A549 (cell line): ENCODE measurements around the gene OR52E1. TPM values are rescaled to one million over a fixed set of nuclear protein-coding genes. Genes with fewer than 3 reads are reported as not detected.
"Not testable (repeated sequence)": the region's sequence is repeated elsewhere in the genome, so short reads cannot be mapped to it uniquely, and the experiment has no call there.

Source experiments
- ATAC-seq, 2 experiments: fragments of 200-7000 bp in 1 of 2; fragments of >200 bp in 1 of 2; cut with Nextera tagmentation in 1 of 2; cut with Tn5 transposase in 1 of 2; 3 replicates each; pipeline versions ENCODE4 v1.8.0 to v1.9.1; 2018 to 2020; ENCODE audit warnings: mild to moderate bottlenecking in 1 of 2, moderate library complexity in 1 of 2
- CTCF ChIA-PET: fragments of 300-600 bp; sonication (Branson Sonifier 250); formaldehyde crosslinking; extraction: SDS; loops from one replicate; lab custom pipeline; 2021; ENCODE audit warnings: antibody characterized with exemption, inconsistent platforms; lab: Yijun Ruan, JAX
- POLR2A ChIA-PET: fragments of 350-600 bp; formaldehyde crosslinking; extraction: SDS; loops from one replicate; lab custom pipeline; 2021; ENCODE audit warnings: antibody characterized with exemption, inconsistent platforms; lab: Yijun Ruan, JAX
- DNase-seq, 2 experiments: peaks; one replicate each; pipeline versions ENCODE4 v3.0.0 to v3.0.0-alpha.2; 2011 to 2016; ENCODE audit warnings: low read depth in 1 of 2, low spot score in 1 of 2
- FAIRE-seq: peaks from 2 replicates; lab custom pipeline; 2011; peaks lifted over from hg19 to GRCh38; lab: Jason Lieb, UNC
- H3K27ac ChIP-seq, 2 experiments: fragments of >200 bp; sonication (Bioruptor Twin); formaldehyde crosslinking; 3 replicates each; pipeline ENCODE4 v1.5.1; 2016 to 2017
- H3K4me1 ChIP-seq: fragments of >200 bp; sonication (Bioruptor Twin); formaldehyde crosslinking; 3 replicates; pipeline ENCODE4 v1.6.1; 2016
- H3K4me2 ChIP-seq: fragments of >200 bp; sonication (Bioruptor Twin); formaldehyde crosslinking; 3 replicates; pipeline ENCODE4 v1.6.1; 2016
- H3K4me3 ChIP-seq: fragments of >200 bp; sonication (Bioruptor Twin); formaldehyde crosslinking; 3 replicates; pipeline ENCODE4 v1.5.1; 2016
- H3K9me3 ChIP-seq: fragments of >200 bp; sonication (Bioruptor Twin); formaldehyde crosslinking; 3 replicates; pipeline ENCODE4 v1.6.1; 2016
- BHLHE40 ChIP-seq: IDR thresholded peaks from 2 replicates; pipeline ENCODE4 v1.6.1; 2012; ENCODE audit warnings: low read depth, low read length, inconsistent platforms
- CBX2 ChIP-seq: fragments of 200-600 bp; sonication (generic); IDR thresholded peaks from 2 replicates; pipeline ENCODE4 v1.6.1; 2016; ENCODE audit warnings: low read depth, mild to moderate bottlenecking, borderline replicate concordance
- CEBPB ChIP-seq, 2 experiments: fragments of >200 bp in 1 of 2; sonication (Bioruptor Twin) in 1 of 2; formaldehyde crosslinking in 1 of 2; IDR thresholded peaks; 2 replicates each; pipeline ENCODE4 v1.6.1; 2012 to 2016
- EHF ChIP-seq: fragments of 250-450 bp; sonication (Bioruptor Pico); IDR thresholded peaks from 2 replicates; pipeline ENCODE4 v1.5.0; 2020; ENCODE audit warnings: mild to moderate bottlenecking
- EHMT2 ChIP-seq: fragments of 200-600 bp; sonication (generic); IDR thresholded peaks from 2 replicates; pipeline ENCODE4 v1.6.1; 2016; ENCODE audit warnings: antibody characterized with exemption, low read depth, mild to moderate bottlenecking, moderate library complexity
- EP300 ChIP-seq, 2 experiments: fragments of >200 bp; sonication (Bioruptor Twin); formaldehyde crosslinking; IDR thresholded peaks; 2 replicates in 1 of 2; 3 replicates in 1 of 2; pipeline ENCODE4 v1.6.1; 2016 to 2017
- FOSB ChIP-seq: fragments of 250-450 bp; sonication (Bioruptor Pico); IDR thresholded peaks from 2 replicates; pipeline ENCODE4 v1.5.0; 2020; ENCODE audit warnings: mild to moderate bottlenecking, moderate library complexity
- FOXS1 ChIP-seq: fragments of 250-450 bp; sonication (Bioruptor Pico); IDR thresholded peaks from 2 replicates; pipeline ENCODE4 v1.5.0; 2020; ENCODE audit warnings: mild to moderate bottlenecking, moderate library complexity
- HDAC2 ChIP-seq: fragments of 200-600 bp; sonication (generic); IDR thresholded peaks from 2 replicates; pipeline ENCODE4 v1.6.1; 2016
- HMGXB4 ChIP-seq: fragments of 250-450 bp; sonication (Bioruptor Pico); IDR thresholded peaks from 2 replicates; pipeline ENCODE4 v1.5.0; 2021; ENCODE audit warnings: mild to moderate bottlenecking, moderate library complexity, borderline replicate concordance
- HOXB5 ChIP-seq: fragments of 250-450 bp; sonication (Bioruptor Pico); IDR thresholded peaks from 2 replicates; pipeline ENCODE4 v1.5.0; 2020; ENCODE audit warnings: mild to moderate bottlenecking, moderate library complexity
- KDM5A ChIP-seq: fragments of 200-600 bp; sonication (generic); IDR thresholded peaks from 2 replicates; pipeline ENCODE4 v1.6.1; 2016; ENCODE audit warnings: antibody characterized with exemption, mild to moderate bottlenecking
- MAFK ChIP-seq: fragments of 450-650 bp; IDR thresholded peaks from 2 replicates; pipeline ENCODE4 v1.6.1; 2014; ENCODE audit not compliant: partially characterized antibody
- MAZ ChIP-seq: fragments of 150-350 bp; IDR thresholded peaks from 2 replicates; pipeline ENCODE4 v1.6.1; 2014; ENCODE audit warnings: antibody characterized with exemption, low read depth, low read length, borderline replicate concordance
- NFE2L2 ChIP-seq: fragments of 150-350 bp; conservative IDR thresholded peaks from 2 replicates; pipeline ENCODE4 v1.6.1; 2014; ENCODE audit warnings: low read length
- NPAS2 ChIP-seq: fragments of 250-450 bp; sonication (Bioruptor Pico); IDR thresholded peaks from 2 replicates; pipeline ENCODE4 v1.8.0; 2022; ENCODE audit warnings: mild to moderate bottlenecking, moderate library complexity, borderline replicate concordance
- NR3C1 ChIP-seq: fragments of >200 bp; sonication (Bioruptor Twin); formaldehyde crosslinking; IDR thresholded peaks from 3 replicates; pipeline ENCODE4 v1.6.1; 2017
- PBX3 ChIP-seq: IDR thresholded peaks from 2 replicates; pipeline ENCODE4 v1.6.1; 2012
- RAD21 ChIP-seq, 2 experiments: fragments of >200 bp in 1 of 2; sonication (Bioruptor Twin) in 1 of 2; formaldehyde crosslinking in 1 of 2; IDR thresholded peaks in 1 of 2; conservative IDR thresholded peaks in 1 of 2; 2 replicates in 1 of 2; 3 replicates in 1 of 2; pipeline ENCODE4 v1.6.1; 2012 to 2018; ENCODE audit warnings: inconsistent platforms in 1 of 2
- RFX5 ChIP-seq: fragments of 450-650 bp; IDR thresholded peaks from 2 replicates; pipeline ENCODE4 v1.7.1; 2014; ENCODE audit warnings: antibody characterized with exemption, mild to moderate bottlenecking, moderate library complexity
- SMC3 ChIP-seq: fragments of >200 bp; sonication (Bioruptor Twin); formaldehyde crosslinking; IDR thresholded peaks from 3 replicates; pipeline ENCODE4 v1.6.1; 2018; ENCODE audit warnings: inconsistent platforms
- SREBF2 ChIP-seq: fragments of 450-650 bp; IDR thresholded peaks from 2 replicates; pipeline ENCODE4 v1.6.1; 2014; ENCODE audit warnings: mild to moderate bottlenecking, moderate library complexity
- TFCP2L1 ChIP-seq: fragments of 250-450 bp; sonication (Bioruptor Pico); IDR thresholded peaks from 2 replicates; pipeline ENCODE4 v1.5.0; 2021; ENCODE audit warnings: mild to moderate bottlenecking
- ZFP36 ChIP-seq: fragments of 450-650 bp; IDR thresholded peaks from 2 replicates; pipeline ENCODE4 v1.6.1; 2014; ENCODE audit warnings: borderline replicate concordance; ENCODE audit not compliant: partially characterized antibody
- WGBS: methylation state at CpG from one replicate; pipeline ENCODE4 v1.1.6; 2017; ENCODE audit errors: missing lambda C conversion rate; 5-methylcytosine and 5-hydroxymethylcytosine counted together
- polyA plus RNA-seq, 4 experiments: library from polyadenylated mRNA; depleted of rRNA in 3 of 4; stranded (reverse); fragments of >200 nt; fragmentation: RNase III in 1 of 4; extraction: RNeasy Plus Mini Kit Qiagen cat#74134 plus additional on column Dnase treatment in 1 of 4; gene quantifications; 2 replicates in 3 of 4; 3 replicates in 1 of 4; pipeline ENCODE4 v1.2.3, GENCODE V29; 2011 to 2017

OR52E1 gene
- polyA plus RNA-seq, 2 of the 4 experiments (the other 2 are of a cell fraction), result not detected

GRCh38 chr11:5046226-5046625, 23.1 kb upstream of the OR52E1 start, which contains the start of gene OR52J3:
Gene OR52J3 (plus strand): TSS chr11:5046526. CDS start chr11:5046526, 0 bp downstream.
- FAIRE-seq (no peak), DNase-seq (no peak), ATAC-seq (no peak)
- Histone ChIP-seq H3K4me2 (no peak within 1 kb of the TSS), H3K9me3 (no peaks in the 10 kb centered on the region), H3K4me3 (no peak within 1 kb of the TSS), H3K4me1 (no peaks in the 10 kb centered on the region), H3K27ac (no peak within 1 kb of the TSS)
- POLR2A ChIA-PET, result no interaction called here
- 4% methylated on average over 1 of the region's 1 CpG for WGBS
- TF ChIP-seq HDAC2, result no peak
- TF ChIP-seq EP300 (IDR thresholded peaks at IDR 0.05), result no peak
- TF ChIP-seq ZFP36, result no peak
- TF ChIP-seq PBX3, result no peak
- TF ChIP-seq BHLHE40, result no peak
- TF ChIP-seq MAFK, result no peak
- TF ChIP-seq NR3C1, result no peak
- TF ChIP-seq RFX5, result no peak
- TF ChIP-seq FOSB (CRISPR knock-in tag), result no peak
- TF ChIP-seq HMGXB4, result no peak
- TF ChIP-seq HOXB5 (CRISPR knock-in tag), result no peak
- no peak for TF ChIP-seq EHMT2
- TF ChIP-seq MAZ, result no peak
- TF ChIP-seq RAD21 (conservative IDR thresholded peaks at IDR 0.05 in 1 of 2, IDR thresholded peaks at IDR 0.05 in 1 of 2), result no peak
- CTCF ChIA-PET, result no interaction called here

GRCh38 chr11:5046754-5047330, 22.5 kb upstream of the OR52E1 start:
- Histone ChIP-seq H3K4me2 (no peak overlapping the region), H3K27ac (no peak overlapping the region), H3K9me3 (no peaks in the 10 kb centered on the region), H3K4me1 (no peaks in the 10 kb centered on the region), H3K4me3 (no peak overlapping the region)
- no peak for ATAC-seq
- TF ChIP-seq FOXS1 (no peak), NPAS2 (no peak), ZFP36 (no peak), SREBF2 (no peak), MAFK (no peak), CEBPB (IDR thresholded peaks at IDR 0.05) (no peak), KDM5A (no peak), TFCP2L1 (no peak), NR3C1 (no peak), NFE2L2 (no peak), EHMT2 (no peak), EHF (CRISPR knock-in tag) (no peak), MAZ (no peak), SMC3 (no peak), CBX2 (no peak), HMGXB4 (no peak)
- POLR2A ChIA-PET, result no interaction called here
- CTCF ChIA-PET, result no interaction called here
- no peak for FAIRE-seq
- DNase-seq, result no peak
- WGBS, result 27% methylated on average over 15 of the region's 15 CpGs

GRCh38 chr11:5058679-5059078, 10.7 kb upstream of the OR52E1 start:
- H3K4me2 ChIP-seq, H3K27ac ChIP-seq, ATAC-seq, H3K9me3 ChIP-seq, H3K4me3 ChIP-seq, FAIRE-seq, POLR2A ChIA-PET, CTCF ChIA-PET, DNase-seq, H3K4me1 ChIP-seq: not testable (repeated sequence)
- WGBS, result 7% methylated on average over 5 of the region's 5 CpGs
